Activated T-cell treated with anti-CD3 and anti-CD28 coated beads for 48 hours (primary cell): ENCODE measurements around the gene OR7G1.

Experiments
- DNase-seq: peaks from one replicate; pipeline ENCODE4 v3.0.0-alpha.2; 2020; ENCODE audit warnings: low read depth

Gene OR7G1

GRCh38 chr19:9115307-9115813 is at the start of gene OR7G1:
OR7G1 (minus strand) TSS chr19:9115763; CDS start chr19:9115763, 0 bp downstream.
- no peak for DNase-seq

DNA sequence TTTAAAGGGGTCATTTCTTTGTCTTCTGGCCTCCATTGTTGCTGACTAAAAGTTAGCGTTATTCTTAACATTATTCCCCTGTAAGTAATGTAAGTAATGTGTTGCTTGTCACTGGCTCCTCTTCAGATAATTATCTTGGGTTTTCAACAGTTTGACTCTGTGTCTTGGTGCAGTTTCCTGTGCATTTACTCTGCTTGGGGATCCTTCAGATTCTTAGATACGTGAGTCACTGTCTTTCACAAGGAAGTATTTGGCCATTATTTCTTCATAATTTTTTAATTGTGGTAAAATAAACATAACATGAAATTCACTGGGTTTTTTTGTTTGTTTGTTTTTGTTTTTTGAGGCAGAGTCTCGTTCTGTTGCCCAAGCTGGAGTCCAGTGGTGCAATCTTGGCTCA is 49.7 kb upstream of the OR7G1 start:
- no peak for DNase-seq

DNA sequence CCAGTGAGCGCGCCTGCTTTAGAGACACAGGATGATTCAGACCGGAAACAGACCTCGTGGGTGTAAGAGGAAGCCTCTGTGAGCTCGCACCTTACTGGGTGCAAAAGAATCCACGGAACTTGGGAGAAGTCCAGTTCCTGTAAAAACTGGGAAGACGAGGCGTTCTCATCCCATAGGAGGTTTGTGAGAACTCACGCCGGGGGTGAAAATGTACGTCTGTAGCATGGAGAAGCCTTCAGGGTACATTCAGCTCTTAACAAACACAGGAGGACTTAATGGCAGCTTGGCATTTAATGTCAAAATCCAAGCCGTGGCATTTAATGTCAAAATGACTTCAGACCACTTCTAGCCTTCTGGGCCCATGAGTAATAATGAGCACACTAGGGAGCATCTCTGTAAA is 45.9 kb upstream of the OR7G1 start:
- no peak for DNase-seq

DNA sequence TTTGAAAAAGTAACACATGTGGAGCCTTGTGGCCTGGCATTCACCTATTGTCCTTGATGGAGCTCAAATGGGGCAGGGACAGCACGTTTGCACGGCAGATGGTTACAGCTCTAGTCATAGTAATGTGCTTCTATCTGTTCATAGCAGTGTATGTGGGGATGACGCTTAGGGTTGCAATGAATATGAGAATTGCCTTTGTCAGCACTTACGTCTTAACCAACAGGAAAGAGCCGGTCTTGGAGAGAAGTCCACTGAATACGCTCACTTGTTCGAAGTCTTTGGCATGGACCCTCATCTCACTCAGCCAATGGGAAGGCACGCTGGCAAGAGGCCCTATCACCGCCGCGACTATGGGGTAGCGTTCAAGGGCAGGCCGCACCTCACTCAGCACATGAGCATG is 44.3 kb upstream of the OR7G1 start:
- no peak for DNase-seq

- no peak for DNase-seq
Measured at GRCh38 chr19:9156304-9156703, 40.7 kb upstream of the OR7G1 start.

- no peak for DNase-seq
Measured at GRCh38 chr19:9155591-9155990, 40.0 kb upstream of the OR7G1 start.

DNA sequence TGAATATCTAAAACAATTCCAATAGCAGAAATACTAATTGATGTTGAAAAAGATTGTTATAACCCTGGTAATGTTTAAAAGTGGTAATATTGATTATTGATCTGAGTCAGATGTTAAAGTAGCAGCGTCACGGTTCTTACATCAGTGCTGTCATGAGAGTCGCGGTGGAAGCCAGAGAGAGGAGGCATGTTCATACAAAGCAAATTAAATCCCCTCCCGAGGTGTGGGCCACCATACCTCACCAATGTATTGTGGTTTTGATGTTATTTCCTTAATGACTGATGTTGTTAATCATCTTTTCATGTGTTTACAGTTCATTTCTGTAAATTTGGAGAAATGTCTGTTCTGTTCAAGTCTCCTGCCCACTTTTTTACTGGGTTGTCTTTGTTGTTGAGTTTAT is 35.8 kb upstream of the OR7G1 start:
- DNase-seq, result no peak

GRCh38 chr19:9150650-9151049 is 35.1 kb upstream of the OR7G1 start:
- no peak for DNase-seq

- no peak for DNase-seq
Measured at GRCh38 chr19:9149997-9150396, 34.4 kb upstream of the OR7G1 start.

DNA sequence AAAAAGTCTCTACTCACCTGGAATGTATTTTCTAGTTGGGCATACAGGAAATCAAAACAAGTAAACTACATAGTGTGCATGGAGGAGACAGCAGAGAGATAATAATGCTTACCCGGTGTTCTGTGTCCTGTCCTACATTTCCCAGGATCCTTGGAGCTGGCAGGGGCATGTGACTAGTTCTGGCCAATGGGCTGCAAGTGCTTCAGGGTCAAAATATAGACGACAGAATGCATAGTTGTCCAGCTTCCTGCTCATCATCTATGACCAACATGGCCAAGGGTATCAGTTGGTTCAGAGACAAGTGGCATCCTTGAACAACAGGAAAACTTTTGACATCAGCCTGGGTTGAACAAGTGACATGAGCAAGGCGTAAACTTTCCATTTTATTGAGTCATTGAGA is 33.1 kb upstream of the OR7G1 start:
- DNase-seq, result no peak

DNA sequence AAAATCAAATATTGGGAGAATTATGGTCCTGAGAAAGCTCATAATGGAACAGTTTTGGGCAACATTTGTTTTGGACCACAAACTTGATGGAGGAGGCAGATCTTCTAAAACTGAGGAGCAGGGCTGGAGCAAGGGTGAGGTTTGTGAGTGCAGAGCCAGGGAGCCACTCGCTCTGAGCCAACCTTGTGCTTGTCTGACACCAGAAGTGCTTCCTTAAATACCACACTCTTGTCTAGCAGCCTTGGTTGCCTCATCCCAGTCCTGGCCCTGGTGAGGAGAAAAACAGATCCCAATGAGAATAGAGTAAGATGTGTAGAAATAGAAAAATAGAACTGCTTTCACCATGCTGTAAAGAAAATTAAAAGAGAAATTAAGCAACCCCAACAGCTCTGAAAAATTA is 31.3 kb upstream of the OR7G1 start:
- DNase-seq, result no peak

DNA sequence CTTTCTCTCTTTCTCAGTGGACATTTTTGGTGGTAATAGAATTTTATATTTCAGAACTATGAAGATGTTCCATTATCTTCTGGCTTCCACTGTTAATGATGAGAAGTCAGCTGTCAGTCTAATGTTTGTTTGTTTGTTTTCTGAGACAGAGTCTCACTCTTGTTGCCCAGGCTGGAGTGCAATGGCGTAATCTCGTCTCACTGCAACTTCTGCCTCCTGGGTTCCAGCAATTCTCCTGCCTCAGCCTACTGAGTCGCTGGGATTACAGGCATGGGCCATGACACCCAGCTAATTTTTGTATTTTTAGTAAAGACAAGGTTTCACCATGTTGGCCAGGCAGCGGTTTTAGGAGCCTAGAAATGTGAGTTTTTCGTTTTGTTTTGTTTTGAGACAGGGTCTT is 29.4 kb upstream of the OR7G1 start:
- DNase-seq, result no peak

DNA sequence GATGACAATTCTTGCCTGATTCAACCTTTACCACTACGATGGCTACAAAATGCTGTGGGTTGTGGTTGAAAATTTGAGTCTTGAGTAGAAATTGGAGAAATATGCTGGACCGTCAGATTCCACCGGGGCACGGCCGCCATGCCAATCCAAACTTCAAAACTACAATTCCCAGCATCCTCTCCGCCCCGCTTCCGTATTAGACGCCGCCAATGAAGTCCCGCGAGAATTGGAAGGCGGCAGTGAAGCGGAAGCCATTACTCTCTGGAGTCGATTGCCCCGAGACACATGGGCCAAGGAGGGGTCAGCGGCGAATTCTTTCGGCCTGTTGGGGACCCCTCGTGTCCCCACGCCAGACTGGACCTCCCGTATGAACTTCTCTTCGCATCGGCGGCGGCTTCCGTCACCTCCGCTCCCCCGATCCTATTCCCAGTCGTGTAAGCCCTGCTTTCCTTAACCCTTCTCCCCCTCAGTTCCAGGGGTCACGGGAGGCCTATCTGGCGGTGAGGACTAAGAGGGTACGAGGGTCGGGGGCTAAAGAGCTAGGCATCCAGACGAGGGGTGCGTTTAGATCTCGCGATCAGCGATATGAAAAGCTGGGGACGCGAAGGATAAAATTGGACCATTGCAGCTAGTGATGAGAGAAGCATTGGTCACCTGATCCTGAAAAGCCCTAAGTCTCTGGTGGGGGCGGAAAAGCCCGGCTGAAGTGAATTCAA is 24.8 kb upstream of the OR7G1 start, which contains the start of gene ZNF317:
Gene ZNF317, plus strand, starts transcription at position 239 of the 716 bp plus-strand sequence. CDS start 15,620 bp downstream, outside the sequence.
- peak; percentile 79 for DNase-seq

DNA sequence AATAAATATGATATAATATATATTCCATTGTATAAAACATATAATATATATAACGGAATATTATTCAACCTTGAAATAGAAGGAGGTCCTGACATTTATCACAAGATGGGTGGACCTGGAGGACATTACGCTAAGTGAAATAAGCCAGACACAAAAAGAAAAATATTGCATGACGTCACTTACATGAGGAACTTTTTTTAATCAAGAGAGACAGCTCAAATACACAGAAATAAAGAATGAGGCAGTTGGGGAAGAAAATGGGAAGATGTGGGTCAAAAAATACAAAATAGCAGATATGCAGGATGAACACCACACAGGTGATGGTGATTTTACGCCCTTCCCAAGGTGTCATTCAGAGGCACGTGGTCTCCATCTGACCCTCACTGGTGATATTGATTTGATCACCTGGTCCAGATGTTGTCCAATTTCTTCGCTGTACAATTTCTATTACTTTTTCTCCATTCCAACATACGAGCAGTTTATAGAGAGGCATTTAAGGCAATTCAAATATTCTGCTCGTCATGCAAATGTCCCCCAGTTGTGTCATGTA is 24.1 kb upstream of the OR7G1 start:
- no peak for DNase-seq

DNA sequence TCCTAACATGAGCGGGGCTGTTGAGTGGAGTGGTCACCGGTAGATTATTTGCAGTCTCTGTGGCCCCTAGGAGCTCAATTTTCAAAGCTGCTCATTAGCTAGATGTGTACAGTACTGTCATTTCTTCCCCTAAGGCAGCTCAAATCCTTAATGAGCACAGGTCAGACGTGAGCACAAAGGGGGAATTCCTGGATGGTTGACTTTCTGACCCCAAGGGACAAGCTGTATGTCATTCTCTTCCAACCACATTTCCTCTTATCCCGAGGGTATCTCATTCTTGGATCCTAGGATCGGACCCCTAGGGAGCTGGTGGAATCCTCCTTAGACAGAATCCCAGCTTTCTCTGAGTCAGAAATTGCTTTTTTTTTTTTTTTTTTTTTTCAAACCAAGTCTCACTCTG is 16.9 kb upstream of the OR7G1 start:
- no peak for DNase-seq

- no peak for DNase-seq
Measured at GRCh38 chr19:9130965-9131364, 15.4 kb upstream of the OR7G1 start.

DNA sequence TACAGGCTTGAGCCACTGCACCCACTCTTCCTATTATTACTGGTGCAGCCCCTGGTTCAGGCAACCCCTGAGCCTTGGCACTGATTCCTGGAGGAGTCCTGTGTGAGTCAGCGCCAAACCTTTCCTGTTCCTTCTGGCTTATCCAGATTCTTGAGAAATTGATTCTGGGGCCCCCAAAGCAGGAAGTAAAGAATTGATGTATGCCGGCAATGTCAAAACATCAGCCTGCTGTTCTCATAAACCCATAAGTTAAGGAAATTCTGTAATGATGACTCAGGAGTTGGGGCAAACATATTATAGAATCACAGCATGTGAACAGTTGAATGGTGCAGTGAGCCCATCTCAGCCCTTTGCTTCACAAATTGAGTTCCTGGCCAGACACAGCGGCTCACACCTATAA is 12.6 kb upstream of the OR7G1 start:
- DNase-seq, result no peak

DNA sequence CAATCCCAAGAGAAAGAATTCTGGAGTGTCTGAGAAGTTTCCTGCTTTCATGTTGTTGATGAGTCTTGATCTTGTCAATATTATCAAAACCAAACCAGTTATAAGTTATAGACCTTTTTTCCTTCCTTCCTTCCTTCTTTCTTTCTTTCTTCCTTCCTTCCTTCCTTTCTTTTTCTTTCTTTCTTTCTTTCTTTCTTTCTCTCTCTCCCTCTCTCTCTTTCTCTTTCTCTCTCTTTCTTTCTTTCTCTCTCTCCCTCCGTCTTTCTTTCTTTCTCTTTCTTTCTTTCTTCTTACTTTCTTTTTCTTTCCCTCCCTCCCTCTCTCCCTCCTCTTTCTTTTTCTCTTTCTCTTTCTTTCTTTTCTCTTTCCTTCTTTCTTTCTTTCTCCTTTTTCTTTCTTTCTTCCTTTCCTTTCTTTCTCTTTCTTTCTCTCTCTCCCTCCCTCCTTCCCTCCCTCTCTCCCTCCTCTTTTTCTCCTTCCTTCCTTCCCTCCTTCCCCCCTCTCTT is 11.4 kb upstream of the OR7G1 start, which contains the start of gene OR7G3:
Gene OR7G3, minus strand, starts transcription at position 51 of the 506 bp plus-strand sequence. Its CDS starts 0 bp downstream, at position 51.
- DNase-seq, result no peak

DNA sequence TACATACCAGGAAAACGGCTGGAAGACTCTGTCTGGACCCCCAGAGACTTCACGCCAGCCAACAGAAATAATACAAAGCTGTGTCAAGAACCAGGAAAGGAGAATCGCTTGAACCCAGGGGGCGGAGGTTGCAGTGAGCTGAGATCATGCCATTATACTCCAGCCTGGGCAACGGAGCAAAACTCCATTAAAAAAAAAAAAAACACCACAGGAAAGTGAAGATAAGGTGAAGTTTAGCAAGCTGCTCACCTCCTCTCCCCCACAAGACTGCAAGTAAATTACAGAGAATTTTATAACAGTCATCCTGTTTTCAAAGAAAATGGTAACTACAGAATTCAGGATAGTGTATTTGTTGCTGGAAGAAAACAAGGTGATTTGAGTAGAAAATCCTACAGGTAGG is 984 bp upstream of the OR7G1 start:
- DNase-seq, result no peak

- DNase-seq, result no peak
Measured at GRCh38 chr19:9109959-9110358, 5.6 kb downstream of the OR7G1 start.

DNA sequence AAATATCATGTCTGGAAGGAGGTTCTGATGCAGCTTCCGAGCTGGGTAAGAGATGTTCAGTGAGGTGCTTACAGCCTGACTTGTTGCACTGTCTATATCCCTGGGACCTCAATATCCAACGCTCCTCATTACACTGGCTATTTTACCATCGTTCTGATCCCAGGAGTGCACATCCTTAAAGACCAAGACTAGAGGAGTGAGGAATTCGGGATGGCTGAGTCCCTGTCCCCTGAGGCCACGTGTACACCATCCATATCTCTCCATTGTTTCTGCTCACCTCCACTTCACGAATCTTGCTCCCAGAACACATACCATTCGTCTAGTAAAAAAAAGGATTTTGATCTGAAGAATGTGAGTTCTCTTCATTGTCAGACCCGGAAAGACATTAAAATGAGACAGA is 8.2 kb downstream of the OR7G1 start, which contains the start of gene OR7G2:
Gene OR7G2, minus strand, starts transcription at position 101 of the 400 bp plus-strand sequence. CDS start 4,232 bp downstream, outside the sequence.
- DNase-seq, result no peak

GRCh38 chr19:9086761-9087160 is 28.8 kb downstream of the OR7G1 start, which contains the start of gene OR1M1:
OR1M1 (plus strand) TSS chr19:9087061; CDS start chr19:9093245, 6,184 bp downstream.
- no peak for DNase-seq

- no peak for DNase-seq
Measured at GRCh38 chr19:9078651-9079050, 36.9 kb downstream of the OR7G1 start.
